ENCODE results near the gene GLIS2. TPM values are rescaled to one million over a fixed set of nuclear protein-coding genes. Genes with fewer than 3 reads are reported as not detected.

Gene GLIS2
- total and polyA plus RNA-seq, 10 of the 15 experiments (the other 5 are each of a cell fraction or from before 2014, with no cell fraction given), result 0.03 to 0.64 (median 0.18) TPM; not detected in 4

- H3K27ac ChIP-seq (ENCODE audit: control insufficient read depth, insufficient read depth), result no peak overlapping the region
- H3K4me1 ChIP-seq (ENCODE audit: control insufficient read depth, insufficient read depth, low read length), result no peaks in the 10 kb centered on the region
- CTCF ChIA-PET, result no interaction called here
- RAD21 ChIA-PET (ENCODE audit: unreplicated experiment), result interaction anchor here (0.8 kb wide), 1 partner anchor 23 kb away, joined by 3 read pairs; no protein-coding TSS in a partner anchor
- SMC1A ChIA-PET (ENCODE audit: uncharacterized antibody, unreplicated experiment), result no interaction called here
- H3K36me3 ChIP-seq (ENCODE audit: control insufficient read depth in 2 of 2, insufficient read depth in 2 of 2, low read length in 1 of 2), result peaks cover 0 to 6% of the 10 kb centered on the region in 2 experiments; a peak in 2 of 4 replicates
- no TSS peak for BruUV-seq (replicated peaks)
- H3K9ac ChIP-seq (ENCODE audit: control insufficient read depth, insufficient read depth, low read length), result no peak overlapping the region
- POLR2A ChIA-PET, result interaction anchor here (0.6 kb wide), 1 partner anchor 310 kb away, joined by 4 read pairs; no protein-coding TSS in a partner anchor
- in situ Hi-C loops (cut with MboI) (no loop called here), intact Hi-C loops (cut with micrococcal nuclease; ENCODE audit: unreplicated experiment) (no loop called here)
- no peak overlapping the region for H3K4me2 ChIP-seq (ENCODE audit: control insufficient read depth, insufficient read depth)
- DNase-seq (ENCODE audit: low read depth, low spot score) (no peak), ATAC-seq (no peak), FAIRE-seq (no peak)
- no peak overlapping the region for H3K4me3 ChIP-seq
- no peak overlapping the region for H2AFZ ChIP-seq (ENCODE audit: control insufficient read depth, low read depth, low read length)
- no peaks in the 10 kb centered on the region for H3K9me3 ChIP-seq (replicated peaks; ENCODE audit: control insufficient read depth, insufficient read depth, low read length)
- WGBS (ENCODE audit: insufficient coverage, insufficient replicate concordance, low lambda C conversion rate, missing lambda C conversion rate), result 88% methylated on average over 21 of the region's 21 CpGs
- H3K27me3 ChIP-seq (replicated peaks in 1 of 2; ENCODE audit: control insufficient read depth in 2 of 2, insufficient read depth in 2 of 2, low read length in 1 of 2), result no peaks in the 10 kb centered on the region
- no peaks in the 10 kb centered on the region for H4K20me1 ChIP-seq (ENCODE audit: control insufficient read depth, insufficient read depth)
- no peaks in the 10 kb centered on the region for H3K79me2 ChIP-seq (ENCODE audit: control insufficient read depth, insufficient read depth, low read length)
- no peak for TF ChIP-seq ZBTB40 (IDR thresholded peaks at IDR 0.05; ENCODE audit: borderline replicate concordance)
- TF ChIP-seq FOXK2 (IDR thresholded peaks at IDR 0.05), result no peak
- TF ChIP-seq BACH1 (IDR thresholded peaks at IDR 0.05; ENCODE audit: borderline replicate concordance), result no peak
- TF ChIP-seq NBN (IDR thresholded peaks at IDR 0.05), result no peak
- no peak for TF ChIP-seq ELK1 (IDR thresholded peaks at IDR 0.05; ENCODE audit: low read depth, low read length)
- TF ChIP-seq IKZF2 (IDR thresholded peaks at IDR 0.05), result no peak
- no peak for TF ChIP-seq CUX1 (IDR thresholded peaks at IDR 0.05; ENCODE audit: insufficient replicate concordance, low read depth, low read length)
- no peak for TF ChIP-seq HSF1 (IDR thresholded peaks at IDR 0.05; ENCODE audit: low read depth, low read length)
Observed at GRCh38 chr16:4378999-4379690, 63.3 kb downstream of the GLIS2 start.
